SU-DHL-6 (cell line): ENCODE data around the gene CA12.

Experiments used
- H2AFZ ChIP-seq: fragments of 200-600 bp; sonication (generic); 2 replicates; pipeline ENCODE4 v1.6.1; 2014; ENCODE audit warnings: low read depth, mild to moderate bottlenecking, moderate library complexity, mixed read lengths, antibody characterized with exemption, low read length; ENCODE audit not compliant: severe bottlenecking
- H3F3A ChIP-seq: fragments of 200-600 bp; shearing (Covaris generic); 2 replicates; pipeline ENCODE4 v1.6.0; 2016; ENCODE audit warnings: antibody characterized with exemption, mild to moderate bottlenecking; ENCODE audit not compliant: insufficient read depth
- H3K27ac ChIP-seq: fragments of 200-600 bp; sonication (generic); 2 replicates; pipeline ENCODE4 v1.5.1; 2016; ENCODE audit warnings: low read depth, mild to moderate bottlenecking, low read length, moderate library complexity, mixed read lengths
- H3K27me3 ChIP-seq: fragments of 200-600 bp; sonication (generic), shearing (Covaris generic); 2 replicates; pipeline ENCODE4 v1.6.0; 2014; ENCODE audit warnings: mild to moderate bottlenecking, low read length
- H3K36me3 ChIP-seq: fragments of 200-600 bp; sonication (generic); 2 replicates; pipeline ENCODE4 v1.6.1; 2014; ENCODE audit warnings: mild to moderate bottlenecking, low read length, mixed read lengths
- H3K4me2 ChIP-seq: fragments of 300-600, 200-600 bp; shearing (Covaris generic), sonication (generic); 2 replicates; pipeline ENCODE4 v1.6.0; 2014; ENCODE audit warnings: low read length, low read depth, mild to moderate bottlenecking; ENCODE audit not compliant: poor library complexity, severe bottlenecking
- H3K4me3 ChIP-seq: fragments of 200-600 bp; sonication (generic); 2 replicates; pipeline ENCODE4 v1.5.1; 2014; ENCODE audit warnings: antibody characterized with exemption, low read length, mild to moderate bottlenecking, mixed read lengths; ENCODE audit not compliant: insufficient read depth, poor library complexity, severe bottlenecking
- H3K79me2 ChIP-seq: fragments of 200-600 bp; sonication (generic); 2 replicates; pipeline ENCODE4 v1.6.1; 2014; ENCODE audit warnings: mild to moderate bottlenecking, low read length, moderate library complexity; ENCODE audit not compliant: insufficient read depth
- H3K9ac ChIP-seq: fragments of 200-600 bp; sonication (generic); 2 replicates; pipeline ENCODE4 v1.7.0; 2014; ENCODE audit warnings: mild to moderate bottlenecking, low read length
- H3K9me2 ChIP-seq: fragments of 200-600 bp; sonication (generic); replicated peaks from 2 replicates; pipeline ENCODE4 v1.6.1; 2014; ENCODE audit warnings: low read length; ENCODE audit not compliant: insufficient read depth
- H3K9me3 ChIP-seq: fragments of 200-600 bp; sonication (generic); 2 replicates; pipeline ENCODE4 v1.6.1; 2014; ENCODE audit warnings: low read length, mixed read lengths; ENCODE audit not compliant: insufficient read depth
- H4K20me1 ChIP-seq: fragments of 200-600 bp; sonication (generic); 2 replicates; pipeline ENCODE4 v1.6.1; 2014; ENCODE audit warnings: low read depth, mild to moderate bottlenecking, antibody characterized with exemption, low read length, moderate library complexity, mixed read lengths
- EZH2phosphoT487 ChIP-seq: fragments of 200-600 bp; sonication (generic), shearing (Covaris generic); conservative IDR thresholded peaks from 2 replicates; pipeline ENCODE4 v1.6.1; 2018; ENCODE audit warnings: mild to moderate bottlenecking, antibody characterized with exemption, low read length, moderate library complexity, mixed read lengths
- TF ChIP-seq, protein P1 (sequence below): fragments of 200-600 bp; sonication (generic); IDR thresholded peaks from one replicate; pipeline ENCODE4 v1.5.1; 2017; ENCODE audit warnings: antibody characterized with exemption, mild to moderate bottlenecking, low read length, moderate library complexity; ENCODE audit not compliant: insufficient read depth, poor library complexity, severe bottlenecking

CA12 gene

DNA sequence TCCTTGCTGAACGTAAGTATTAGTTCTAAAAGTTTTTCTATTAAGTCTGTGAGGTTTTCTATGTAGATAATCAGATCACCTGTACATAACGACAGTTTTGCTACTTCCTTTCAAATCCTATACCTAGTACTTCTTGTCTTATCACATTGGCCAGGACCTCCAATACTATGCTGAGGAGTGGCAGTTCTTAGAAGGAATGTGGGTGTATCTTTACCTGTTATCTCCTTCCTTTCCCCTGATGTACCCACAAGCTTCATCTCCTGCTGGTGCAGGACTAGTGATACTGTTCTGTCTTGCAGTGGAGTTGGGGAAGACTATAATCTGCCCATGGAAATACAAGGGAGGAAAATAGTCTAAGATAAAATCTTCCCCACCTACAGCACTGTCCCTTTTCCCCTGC, 16.8 kb upstream of the CA12 start:
- no peaks in the 10 kb centered on the region for H3K36me3 ChIP-seq
- no peaks in the 10 kb centered on the region for H3F3A ChIP-seq
- H3K4me2 ChIP-seq, result no peak overlapping the region
- no peak overlapping the region for H3K4me3 ChIP-seq
- H3K27me3 ChIP-seq, result no peaks in the 10 kb centered on the region
- no peaks in the 10 kb centered on the region for H3K9me2 ChIP-seq
- H3K27ac ChIP-seq, result no peak overlapping the region
- no peaks in the 10 kb centered on the region for H3K79me2 ChIP-seq
- H2AFZ ChIP-seq, result no peak overlapping the region
- TF ChIP-seq EZH2phosphoT487, result no peak
- TF ChIP-seq, protein P1, sequence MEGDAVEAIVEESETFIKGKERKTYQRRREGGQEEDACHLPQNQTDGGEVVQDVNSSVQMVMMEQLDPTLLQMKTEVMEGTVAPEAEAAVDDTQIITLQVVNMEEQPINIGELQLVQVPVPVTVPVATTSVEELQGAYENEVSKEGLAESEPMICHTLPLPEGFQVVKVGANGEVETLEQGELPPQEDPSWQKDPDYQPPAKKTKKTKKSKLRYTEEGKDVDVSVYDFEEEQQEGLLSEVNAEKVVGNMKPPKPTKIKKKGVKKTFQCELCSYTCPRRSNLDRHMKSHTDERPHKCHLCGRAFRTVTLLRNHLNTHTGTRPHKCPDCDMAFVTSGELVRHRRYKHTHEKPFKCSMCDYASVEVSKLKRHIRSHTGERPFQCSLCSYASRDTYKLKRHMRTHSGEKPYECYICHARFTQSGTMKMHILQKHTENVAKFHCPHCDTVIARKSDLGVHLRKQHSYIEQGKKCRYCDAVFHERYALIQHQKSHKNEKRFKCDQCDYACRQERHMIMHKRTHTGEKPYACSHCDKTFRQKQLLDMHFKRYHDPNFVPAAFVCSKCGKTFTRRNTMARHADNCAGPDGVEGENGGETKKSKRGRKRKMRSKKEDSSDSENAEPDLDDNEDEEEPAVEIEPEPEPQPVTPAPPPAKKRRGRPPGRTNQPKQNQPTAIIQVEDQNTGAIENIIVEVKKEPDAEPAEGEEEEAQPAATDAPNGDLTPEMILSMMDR, result no peak
- H3K9me3 ChIP-seq, result no peaks in the 10 kb centered on the region
- H3K9ac ChIP-seq, result no peak overlapping the region
- H4K20me1 ChIP-seq, result no peaks in the 10 kb centered on the region

DNA sequence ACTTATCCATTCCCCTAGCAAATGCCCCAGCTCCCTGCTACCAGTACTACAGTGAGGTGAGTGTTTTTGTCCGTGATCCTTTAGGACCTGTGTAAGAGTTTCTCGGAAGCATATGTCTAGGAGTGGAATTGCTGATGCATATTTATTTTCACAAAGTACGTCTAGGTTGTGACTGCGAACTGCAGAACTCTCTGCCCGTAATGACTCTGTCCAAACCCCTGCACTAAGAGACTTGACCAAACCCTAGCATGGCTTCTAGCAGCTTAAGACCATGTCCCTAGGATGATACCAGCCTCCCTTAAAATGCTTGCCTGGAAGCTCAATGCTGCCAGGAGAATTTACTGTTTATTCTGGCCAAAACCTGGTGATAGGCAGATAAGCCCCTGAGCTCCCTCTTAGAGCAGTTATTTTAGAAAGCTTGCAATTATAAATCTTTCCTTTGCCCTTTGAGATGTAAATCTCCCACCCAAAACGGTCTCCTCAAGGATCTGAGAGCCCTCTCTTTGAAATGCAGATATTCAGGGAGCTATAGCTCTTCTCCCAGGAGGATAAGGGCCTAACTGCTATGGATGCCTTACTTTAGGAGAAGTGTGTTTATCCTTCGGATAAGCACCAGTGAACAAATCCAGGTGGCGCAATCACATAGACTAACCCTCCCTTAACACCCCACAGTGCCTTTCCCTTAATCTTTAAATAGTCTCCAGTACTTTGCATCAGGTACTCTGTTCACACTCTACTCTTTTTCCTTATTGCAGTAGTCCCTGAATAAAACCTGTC, 14.7 kb upstream of the CA12 start:
- Histone ChIP-seq H3K27ac (no peak overlapping the region), H2AFZ (no peak overlapping the region), H3F3A (no peaks in the 10 kb centered on the region), H3K79me2 (no peaks in the 10 kb centered on the region), H3K36me3 (no peaks in the 10 kb centered on the region), H3K4me3 (no peak overlapping the region), H3K9ac (no peak overlapping the region), H3K9me3 (no peaks in the 10 kb centered on the region), H3K27me3 (no peaks in the 10 kb centered on the region), H3K9me2 (no peaks in the 10 kb centered on the region), H4K20me1 (no peaks in the 10 kb centered on the region), H3K4me2 (no peak overlapping the region)
- no peak for TF ChIP-seq EZH2phosphoT487
- TF ChIP-seq, protein P1, result no peak

DNA sequence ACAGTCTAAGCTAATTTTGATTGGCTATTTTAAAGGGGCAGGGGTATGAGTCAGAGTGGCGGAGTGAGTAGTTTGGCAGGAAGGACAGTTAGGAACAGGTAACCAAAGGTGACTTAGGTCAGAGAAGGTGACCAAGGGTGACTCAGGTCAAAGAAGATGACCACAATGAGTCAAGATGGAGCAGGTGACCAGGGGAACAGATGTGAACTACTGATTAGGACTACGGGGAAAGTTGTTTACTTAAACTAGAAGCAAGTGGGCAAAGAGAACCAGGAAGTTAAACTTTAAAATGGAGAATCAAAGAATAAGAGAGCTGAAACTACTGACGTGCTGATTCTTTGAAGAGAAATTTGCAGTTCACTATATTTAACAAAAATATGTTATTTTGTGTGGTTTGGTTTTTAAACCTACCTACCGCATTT, 14.1 kb upstream of the CA12 start:
- H3K4me2 ChIP-seq, result no peak overlapping the region
- no peaks in the 10 kb centered on the region for H3K9me2 ChIP-seq
- H3K4me3 ChIP-seq, result no peak overlapping the region
- H3F3A ChIP-seq, result no peaks in the 10 kb centered on the region
- no peaks in the 10 kb centered on the region for H4K20me1 ChIP-seq
- H3K9me3 ChIP-seq, result no peaks in the 10 kb centered on the region
- TF ChIP-seq, protein P1, result no peak
- no peak for TF ChIP-seq EZH2phosphoT487
- no peaks in the 10 kb centered on the region for H3K27me3 ChIP-seq
- H3K9ac ChIP-seq, result no peak overlapping the region
- H3K79me2 ChIP-seq, result no peaks in the 10 kb centered on the region
- H3K36me3 ChIP-seq, result no peaks in the 10 kb centered on the region
- no peak overlapping the region for H3K27ac ChIP-seq
- H2AFZ ChIP-seq, result no peak overlapping the region
